Sigmoid colon (tissue), 7 donors: ENCODE data around the gene ASTN1. TPM values are rescaled to one million over a fixed set of nuclear protein-coding genes. Genes with fewer than 3 reads are reported as not detected.

Experiments
- DNase-seq: peaks from one replicate; pipeline ENCODE4 v3.0.0-alpha.2; 2019
- H3K27ac ChIP-seq, 4 donors: fragments of 200-600 bp; sonication (generic); one replicate each; pipeline ENCODE4 v1.5.1; 2016 to 2019; ENCODE audit warnings: mild to moderate bottlenecking in 1 of 4
- H3K27me3 ChIP-seq, 3 donors: fragments of 200-600 bp; sonication (generic); one replicate each; pipeline ENCODE4 v1.5.1; 2019; ENCODE audit warnings: mild to moderate bottlenecking in 1 of 3
- H3K36me3 ChIP-seq, 4 donors: fragments of 200-600 bp; sonication (generic); one replicate each; pipeline ENCODE4 v1.5.1; 2016 to 2019
- H3K4me1 ChIP-seq, 4 donors: fragments of 200-600 bp; sonication (generic); one replicate each; pipeline ENCODE4 v1.5.1; 2017 to 2019
- H3K4me3 ChIP-seq, 4 donors: fragments of 200-600 bp; sonication (generic); one replicate each; pipeline ENCODE4 v1.5.1; 2017 to 2019; ENCODE audit warnings: mild to moderate bottlenecking in 2 of 4, moderate library complexity in 1 of 4
- H3K9me3 ChIP-seq, 4 donors: fragments of 200-600 bp in 3 of 4; sonication (generic) in 3 of 4; one replicate each; pipeline versions ENCODE4 v1.5.1 to v1.6.1; 2013 to 2019
- EP300 ChIP-seq, 4 donors: sonication (generic); formaldehyde crosslinking; IDR thresholded peaks; one replicate each; pipeline ENCODE4 v1.6.1; 2017; ENCODE audit warnings: antibody characterized with exemption in 4 of 4
- POLR2A ChIP-seq, 2 donors: fragments of 450-650 bp; IDR thresholded peaks; one replicate each; pipeline ENCODE4 v1.6.1; 2016; ENCODE audit warnings: antibody characterized with exemption in 2 of 2, mild to moderate bottlenecking in 2 of 2, moderate library complexity in 2 of 2
- POLR2AphosphoS5 ChIP-seq, 4 donors: sonication (generic); formaldehyde crosslinking; IDR thresholded peaks; one replicate each; pipeline ENCODE4 v1.6.1; 2017; ENCODE audit warnings: antibody characterized with exemption in 4 of 4
- WGBS, 2 donors: extraction: QIAGEN DNeasy Blood & Tissue Kit; methylation state at CpG; one replicate each; pipeline ENCODE4 v1.1.7; 2013; 5-methylcytosine and 5-hydroxymethylcytosine counted together
- intact Hi-C: fragments of 100-400 bp; cut with DNase I; formaldehyde crosslinking; loops from one replicate; pipeline ENCODE4 v1.15.1; 2023
- polyA plus RNA-seq, 3 donors: library from polyadenylated mRNA; stranded (reverse); fragments of 200-250 nt; gene quantifications; one replicate each; pipeline ENCODE4 v1.2.3, GENCODE V29; 2013
- total RNA-seq, 4 donors: library from RNA; depleted of rRNA; stranded (reverse); fragments of >200 nt; gene quantifications; one replicate each; pipeline ENCODE4 v1.1.0, GENCODE V29; 2016
- TF ChIP-seq, protein P1 (sequence below), 4 experiments: fragments of 450-650 bp in 3 of 4; fragments of 200-600 bp in 1 of 4; IDR thresholded peaks; one replicate each; pipeline ENCODE4 v1.5.1; 2016 to 2019; ENCODE audit warnings: antibody characterized with exemption in 4 of 4, mild to moderate bottlenecking in 3 of 4, moderate library complexity in 2 of 4
- donor health status: healthy with polysubstance abuse.
- donor health status: Bipolar disorder and iron deficiency.
- donor health status: healthy.

The ASTN1 gene
- total and polyA plus RNA-seq, 7 donors, result 0.49 to 2.2 (median 1.4) TPM; not detected in 2

DNA sequence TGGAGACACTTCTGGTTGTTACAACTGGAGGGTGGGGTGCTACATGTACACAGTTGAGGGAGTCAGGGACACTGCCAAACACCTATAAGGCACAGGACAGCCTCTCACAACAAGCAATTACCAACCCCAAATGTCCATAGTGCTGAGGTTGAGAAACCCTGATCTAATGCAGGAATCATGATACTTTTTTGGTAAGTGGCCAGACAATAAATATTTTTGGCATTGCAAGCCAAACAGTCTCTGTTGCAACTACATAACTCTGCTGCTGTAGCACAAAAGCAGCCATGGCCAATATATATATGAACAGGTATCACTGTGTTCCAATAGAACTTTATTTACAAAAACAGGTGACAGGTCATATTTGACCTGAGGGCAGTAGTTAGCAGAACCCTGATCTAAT lies 177.5 kb downstream of the ASTN1 start:
- intact Hi-C loops, result no loop called here

DNA sequence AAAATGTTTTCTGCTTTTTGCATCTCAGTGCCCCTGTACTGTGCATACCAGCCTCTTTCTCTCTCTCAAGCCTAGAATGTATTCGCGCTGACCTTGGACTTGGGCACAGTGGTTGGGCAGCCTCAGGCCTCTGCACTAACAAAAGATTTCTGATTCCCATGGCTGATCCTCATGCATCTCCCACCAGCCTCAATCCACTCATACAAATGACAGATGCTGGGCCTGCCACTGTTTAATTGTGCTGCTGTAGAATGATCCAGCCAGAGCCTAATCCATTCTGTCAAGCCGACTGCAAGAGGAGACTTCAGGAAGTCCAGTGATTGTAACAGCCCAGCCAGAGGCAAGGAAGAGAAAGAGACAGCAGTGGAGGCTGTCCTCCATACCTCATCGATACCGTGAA lies 180.8 kb downstream of the ASTN1 start:
- 79 to 86% methylated on average over 5 of the region's 5 CpGs for WGBS, 2 donors
- Histone ChIP-seq H3K27ac (no peak overlapping the region), H3K27me3 (no peaks in the 10 kb centered on the region), H3K36me3 (no peaks in the 10 kb centered on the region), H3K4me3 (no peak overlapping the region), H3K4me1 (no peaks in the 10 kb centered on the region), H3K9me3 (no peaks in the 10 kb centered on the region)
- intact Hi-C loops, result no loop called here
- no peak for DNase-seq
- TF ChIP-seq POLR2AphosphoS5 (IDR thresholded peaks at IDR 0.05), result no peak
- no peak for TF ChIP-seq POLR2A (IDR thresholded peaks at IDR 0.05)
- TF ChIP-seq, protein P1, sequence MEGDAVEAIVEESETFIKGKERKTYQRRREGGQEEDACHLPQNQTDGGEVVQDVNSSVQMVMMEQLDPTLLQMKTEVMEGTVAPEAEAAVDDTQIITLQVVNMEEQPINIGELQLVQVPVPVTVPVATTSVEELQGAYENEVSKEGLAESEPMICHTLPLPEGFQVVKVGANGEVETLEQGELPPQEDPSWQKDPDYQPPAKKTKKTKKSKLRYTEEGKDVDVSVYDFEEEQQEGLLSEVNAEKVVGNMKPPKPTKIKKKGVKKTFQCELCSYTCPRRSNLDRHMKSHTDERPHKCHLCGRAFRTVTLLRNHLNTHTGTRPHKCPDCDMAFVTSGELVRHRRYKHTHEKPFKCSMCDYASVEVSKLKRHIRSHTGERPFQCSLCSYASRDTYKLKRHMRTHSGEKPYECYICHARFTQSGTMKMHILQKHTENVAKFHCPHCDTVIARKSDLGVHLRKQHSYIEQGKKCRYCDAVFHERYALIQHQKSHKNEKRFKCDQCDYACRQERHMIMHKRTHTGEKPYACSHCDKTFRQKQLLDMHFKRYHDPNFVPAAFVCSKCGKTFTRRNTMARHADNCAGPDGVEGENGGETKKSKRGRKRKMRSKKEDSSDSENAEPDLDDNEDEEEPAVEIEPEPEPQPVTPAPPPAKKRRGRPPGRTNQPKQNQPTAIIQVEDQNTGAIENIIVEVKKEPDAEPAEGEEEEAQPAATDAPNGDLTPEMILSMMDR (IDR thresholded peaks at IDR 0.05), result no peak
- no peak for TF ChIP-seq EP300 (IDR thresholded peaks at IDR 0.05)

More for the DNA sequence above, 177.5 kb downstream of the ASTN1 start:
- Histone ChIP-seq H3K27me3 (no peaks in the 10 kb centered on the region), H3K4me1 (no peaks in the 10 kb centered on the region), H3K4me3 (no peak overlapping the region), H3K27ac (no peak overlapping the region), H3K36me3 (no peaks in the 10 kb centered on the region), H3K9me3 (no peaks in the 10 kb centered on the region)
- TF ChIP-seq POLR2AphosphoS5 (IDR thresholded peaks at IDR 0.05) (no peak), EP300 (IDR thresholded peaks at IDR 0.05) (no peak), POLR2A (IDR thresholded peaks at IDR 0.05) (no peak)
- TF ChIP-seq, protein P1 (IDR thresholded peaks at IDR 0.05), result no peak
- no peak for DNase-seq

DNA sequence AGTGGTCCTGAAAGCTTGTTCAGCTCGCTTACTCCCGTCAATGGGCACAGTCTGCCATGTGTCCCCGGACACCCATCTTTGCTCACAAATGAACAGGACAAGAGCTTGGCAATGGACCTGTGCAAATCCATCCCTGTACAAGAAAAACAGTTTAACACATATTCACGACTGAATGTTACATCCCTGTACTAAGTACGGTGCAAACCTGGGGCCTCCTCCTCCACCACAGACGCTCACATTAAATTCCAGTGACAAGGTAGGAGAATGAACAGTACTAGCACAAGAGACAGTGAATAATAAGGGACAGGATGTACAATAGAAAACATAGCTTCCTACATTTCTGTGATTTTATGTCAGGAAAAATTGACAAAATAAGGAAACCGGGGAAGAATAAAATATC lies 187.7 kb downstream of the ASTN1 start:
- intact Hi-C loops, result no loop called here
- Histone ChIP-seq H3K27me3 (no peaks in the 10 kb centered on the region), H3K4me1 (no peaks in the 10 kb centered on the region), H3K36me3 (no peaks in the 10 kb centered on the region), H3K9me3 (no peaks in the 10 kb centered on the region), H3K4me3 (no peak overlapping the region), H3K27ac (no peak overlapping the region)
- TF ChIP-seq POLR2AphosphoS5 (IDR thresholded peaks at IDR 0.05) (no peak), POLR2A (IDR thresholded peaks at IDR 0.05) (no peak), EP300 (IDR thresholded peaks at IDR 0.05) (no peak)
- TF ChIP-seq, protein P1 (IDR thresholded peaks at IDR 0.05), result no peak
- 87 to 89% methylated on average over 7 of the region's 7 CpGs for WGBS, 2 donors
- DNase-seq, result no peak

DNA sequence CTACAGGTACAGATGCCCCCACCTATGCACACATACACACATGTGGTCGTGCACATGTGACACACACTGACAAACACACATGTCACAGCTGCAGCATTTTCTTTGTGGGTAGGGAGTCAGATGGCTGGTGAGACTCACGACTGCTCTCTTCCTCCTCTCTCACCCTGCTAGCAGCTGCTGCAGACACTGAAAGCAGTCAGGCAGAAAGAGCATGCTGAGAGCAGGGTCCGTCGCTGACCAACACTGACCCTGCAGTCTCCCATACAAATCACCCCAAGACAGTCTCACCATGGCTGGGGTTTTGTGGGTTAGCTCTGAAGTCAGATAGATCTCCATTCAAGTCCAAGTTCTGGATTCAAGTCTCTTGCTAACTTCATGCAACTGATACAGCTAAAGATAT lies 188.3 kb downstream of the ASTN1 start:
- Histone ChIP-seq H3K27ac (no peak overlapping the region), H3K9me3 (no peaks in the 10 kb centered on the region), H3K4me3 (no peak overlapping the region), H3K4me1 (no peaks in the 10 kb centered on the region), H3K27me3 (no peaks in the 10 kb centered on the region), H3K36me3 (no peaks in the 10 kb centered on the region)
- TF ChIP-seq, protein P1 (IDR thresholded peaks at IDR 0.05), result no peak
- no peak for TF ChIP-seq EP300 (IDR thresholded peaks at IDR 0.05)
- TF ChIP-seq POLR2AphosphoS5 (IDR thresholded peaks at IDR 0.05), result no peak
- no peak for TF ChIP-seq POLR2A (IDR thresholded peaks at IDR 0.05)
- WGBS, 2 donors, result 49 to 54% methylated on average over 4 of the region's 4 CpGs
- intact Hi-C loops, result no loop called here
- DNase-seq, result no peak

DNA sequence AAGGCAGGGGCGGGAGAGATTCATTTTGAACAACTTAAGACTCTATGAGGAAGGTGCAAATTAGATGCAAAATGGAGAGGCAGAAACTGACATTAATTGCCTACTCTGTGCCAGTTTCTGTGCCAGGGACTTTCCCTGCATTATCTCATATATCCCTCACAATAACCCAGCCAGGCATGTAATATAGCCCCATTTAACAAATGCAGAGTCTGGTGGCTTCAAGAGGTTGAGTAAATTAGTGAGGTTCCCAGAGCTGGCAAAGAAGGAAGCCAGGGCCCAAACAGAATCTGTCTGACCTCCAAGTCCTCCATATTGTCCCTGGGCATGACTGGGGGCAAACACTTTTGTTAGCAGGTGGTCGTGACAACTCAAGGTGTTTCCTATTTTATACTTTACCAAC lies 199.8 kb downstream of the ASTN1 start:
- TF ChIP-seq, protein P1 (IDR thresholded peaks at IDR 0.05), result no peak
- no peak for TF ChIP-seq POLR2AphosphoS5 (IDR thresholded peaks at IDR 0.05)
- TF ChIP-seq POLR2A (IDR thresholded peaks at IDR 0.05), result no peak
- no peak for TF ChIP-seq EP300 (IDR thresholded peaks at IDR 0.05)
- Histone ChIP-seq H3K4me3 (no peak overlapping the region), H3K27ac (no peak overlapping the region), H3K9me3 (no peaks in the 10 kb centered on the region), H3K4me1 (no peaks in the 10 kb centered on the region), H3K36me3 (no peaks in the 10 kb centered on the region), H3K27me3 (no peaks in the 10 kb centered on the region)
- WGBS, 2 donors, result 71 to 82% methylated on average over 2 of the region's 2 CpGs
- DNase-seq, result no peak
- intact Hi-C loops, result no loop called here
